HG02798 (cell line): ENCODE results near the gene RIMBP2.

Source experiments
- ATAC-seq: cut with Tn5 transposase; IDR thresholded peaks from one replicate; pipeline ENCODE4 v1.9.1; 2021; ENCODE audit warnings: mild to moderate bottlenecking; ENCODE audit not compliant: unreplicated experiment, poor library complexity

Gene RIMBP2

DNA sequence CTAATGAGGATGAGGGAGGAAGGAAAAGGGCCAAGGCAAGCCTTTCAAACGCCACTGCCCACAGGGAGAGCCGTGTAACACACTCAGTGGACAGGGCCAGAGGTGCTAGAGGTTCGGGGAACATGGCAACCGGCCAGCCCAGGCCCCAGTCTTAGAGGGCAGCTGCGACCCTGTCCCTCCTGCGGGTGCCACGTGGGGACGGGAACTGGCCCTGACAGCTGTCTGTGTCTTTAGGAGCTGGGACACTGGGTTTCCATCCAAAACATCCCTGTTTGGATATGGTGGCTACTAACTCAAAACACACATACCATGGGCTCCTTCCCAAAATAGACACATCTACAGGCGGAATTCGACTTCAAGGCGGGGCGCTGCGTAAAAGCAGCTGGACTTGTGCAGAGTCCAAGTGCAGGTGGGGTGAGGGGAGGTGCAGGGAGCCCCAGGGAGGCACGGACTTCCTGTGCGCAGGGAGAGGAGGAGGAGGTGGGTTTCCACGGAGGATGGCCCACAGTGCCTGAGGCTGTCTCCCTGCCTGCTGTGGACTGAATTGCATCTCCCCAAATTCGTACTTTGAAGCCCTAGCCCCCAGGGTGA, 193.8 kb downstream of the RIMBP2 start:
- ATAC-seq = no peak

DNA sequence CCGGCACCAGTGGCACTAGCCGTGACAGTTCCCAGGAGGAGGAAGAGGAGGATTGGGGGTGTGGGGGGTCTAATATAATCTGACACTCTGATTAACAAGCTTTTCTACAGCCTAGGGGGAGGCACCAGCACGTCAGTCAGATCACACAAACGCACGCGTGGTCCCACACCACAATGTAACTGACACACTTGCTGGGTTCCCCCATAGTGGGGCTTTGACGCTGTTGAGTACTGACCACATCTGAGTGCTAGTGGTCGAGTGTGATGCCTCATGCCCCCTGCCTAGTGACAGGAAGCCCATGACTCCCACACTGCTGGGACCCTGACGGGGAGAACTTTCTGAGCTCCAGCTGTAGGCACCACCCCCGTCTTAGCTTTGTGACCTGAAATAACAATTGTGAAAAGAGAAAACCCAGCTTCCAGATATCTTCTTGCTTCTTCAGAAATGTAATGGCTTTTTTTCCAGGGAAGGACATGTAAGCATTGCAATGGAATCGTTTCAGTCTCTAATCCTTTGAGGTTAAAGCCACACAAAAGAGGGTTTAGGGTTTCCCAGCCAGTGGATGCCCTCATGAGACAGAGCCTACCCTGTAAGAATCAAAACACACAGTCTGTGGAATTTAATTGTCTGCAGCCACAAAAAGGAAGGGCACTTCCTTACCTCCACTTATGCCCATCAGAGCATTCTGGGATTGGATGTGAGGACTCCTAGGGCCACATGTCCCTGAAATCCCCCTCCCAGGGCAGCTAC, 194.5 kb downstream of the RIMBP2 start:
- no peak for ATAC-seq

GRCh38 chr12:130520784-130521183, 195.3 kb downstream of the RIMBP2 start:
- ATAC-seq = no peak

GRCh38 chr12:130517588-130517987, 198.5 kb downstream of the RIMBP2 start:
- ATAC-seq = no peak

DNA sequence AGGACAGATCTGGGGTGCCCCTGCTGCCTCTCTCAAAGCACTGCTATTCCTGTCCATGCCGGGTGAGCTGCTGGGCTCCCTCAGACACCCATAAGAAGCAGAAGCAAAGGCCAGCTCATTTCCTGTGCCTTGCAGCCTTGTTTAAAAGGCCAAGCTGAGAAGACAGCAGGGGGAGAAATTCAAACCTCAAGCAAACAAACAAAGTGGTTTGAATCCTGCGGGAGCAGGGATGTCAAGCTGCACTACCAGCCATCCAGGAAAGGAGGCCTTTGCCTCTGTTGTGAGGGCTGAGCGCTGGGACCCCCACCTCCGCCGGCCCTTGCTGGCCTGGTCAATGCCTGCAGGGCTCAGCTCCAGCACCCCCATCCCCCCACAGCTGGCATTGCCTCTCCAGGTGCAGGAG, 201.9 kb downstream of the RIMBP2 start:
- no peak for ATAC-seq

- ATAC-seq = no peak
Observed at GRCh38 chr12:130513556-130513955, 202.5 kb downstream of the RIMBP2 start.

GRCh38 chr12:130511285-130511684, 204.8 kb downstream of the RIMBP2 start:
- no peak for ATAC-seq

DNA sequence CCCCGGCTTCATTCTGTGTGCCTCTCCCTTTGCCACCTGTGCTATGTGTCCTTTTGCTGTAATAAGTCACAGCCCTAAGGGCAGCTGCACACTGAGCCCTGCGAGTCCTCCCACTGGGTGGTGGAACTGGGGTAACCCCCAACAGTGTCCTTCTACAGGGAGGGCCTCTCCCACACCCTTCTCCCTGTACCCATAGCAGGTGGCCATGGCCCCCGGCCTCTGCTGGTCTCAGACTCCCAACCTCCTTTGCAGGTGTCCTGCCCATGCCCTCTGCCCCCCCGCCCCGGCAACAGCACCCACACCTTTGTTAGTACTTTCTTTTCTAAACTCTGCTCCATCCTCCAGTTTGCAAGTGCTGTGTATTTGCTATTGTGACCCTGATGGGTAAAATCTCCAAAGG, 206.6 kb downstream of the RIMBP2 start:
- no peak for ATAC-seq

- no peak for ATAC-seq
Observed at GRCh38 chr12:130508847-130509246, 207.3 kb downstream of the RIMBP2 start.

DNA sequence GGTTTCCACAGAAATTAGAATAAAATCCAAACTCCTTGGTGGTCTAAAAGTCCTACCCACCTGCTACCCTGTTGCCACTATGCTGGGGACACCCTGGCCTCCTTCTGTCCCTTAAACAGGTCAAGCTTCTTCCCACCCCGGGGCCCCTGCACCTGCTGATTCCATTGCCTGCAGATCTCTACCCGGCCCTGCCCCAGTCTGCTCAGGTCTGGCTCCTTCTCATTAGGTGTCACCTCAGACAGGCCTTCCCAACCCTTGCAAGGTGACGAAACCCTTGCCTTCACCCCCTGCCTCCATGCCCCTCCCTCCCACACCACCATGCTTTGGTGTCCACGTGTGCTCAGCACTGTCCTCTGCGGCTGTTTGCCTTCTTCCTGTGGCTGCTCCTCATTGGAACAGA, 207.8 kb downstream of the RIMBP2 start:
- no peak for ATAC-seq

GRCh38 chr12:130506844-130507243, 209.3 kb downstream of the RIMBP2 start:
- ATAC-seq = no peak

DNA sequence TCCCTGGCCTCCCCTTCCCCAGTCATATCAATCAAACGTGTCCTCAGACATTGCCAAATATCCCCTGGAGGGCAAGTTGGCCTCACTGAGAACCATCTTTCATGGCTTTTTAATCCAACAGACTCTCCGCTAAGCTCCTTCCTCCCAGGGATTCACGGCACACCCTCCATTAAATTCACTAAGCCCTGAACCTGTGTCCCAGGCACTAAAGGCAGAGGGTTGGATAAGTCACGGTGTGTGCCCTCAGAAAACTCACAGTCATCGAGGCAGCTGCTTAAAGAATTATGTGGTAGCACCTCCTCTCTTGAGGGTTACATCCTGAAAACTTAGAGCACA, 211.3 kb downstream of the RIMBP2 start:
- no peak for ATAC-seq

- no peak for ATAC-seq
Observed at GRCh38 chr12:130504110-130504839, 211.8 kb downstream of the RIMBP2 start.

GRCh38 chr12:130501821-130502220, 214.3 kb downstream of the RIMBP2 start:
- ATAC-seq = no peak

GRCh38 chr12:130500835-130501330, 215.2 kb downstream of the RIMBP2 start:
- no peak for ATAC-seq

GRCh38 chr12:130499474-130499873, 216.6 kb downstream of the RIMBP2 start:
- ATAC-seq = no peak

- ATAC-seq = no peak
Observed at GRCh38 chr12:130498589-130499385, 217.3 kb downstream of the RIMBP2 start.

GRCh38 chr12:130497991-130498390, 218.1 kb downstream of the RIMBP2 start:
- no peak for ATAC-seq

- no peak for ATAC-seq
Observed at GRCh38 chr12:130497321-130497720, 218.8 kb downstream of the RIMBP2 start.

- no peak for ATAC-seq
Observed at GRCh38 chr12:130496516-130497120, 219.5 kb downstream of the RIMBP2 start.
